Activated naive CD4-positive, alpha-beta T cell treated with anti-CD3 and anti-CD28 coated beads, Interleukin-2, amount 50 U/mL, for 72 hours (primary cell): Measurements from ENCODE around the gene NAV2. TPM values are rescaled to one million over a fixed set of nuclear protein-coding genes. Genes with fewer than 3 reads are reported as not detected.
"Not testable (repeated sequence)": the region's sequence is repeated elsewhere in the genome, so short reads cannot be mapped to it uniquely, and the experiment has no call there.

Experiments
- ATAC-seq, 2 donors: fragments of 150-1000 bp; cut with Tn5 transposase; 2 replicates each; pipeline ENCODE4 v1.10.0; 2021; ENCODE audit warnings: mild to moderate bottlenecking in 2 of 2, moderate library complexity in 2 of 2
- DNase-seq, 2 donors: peaks; one replicate each; pipeline ENCODE4 v3.0.0; 2021 to 2022; ENCODE audit warnings: low spot score in 2 of 2
- H3K27ac Mint-ChIP-seq, 2 donors: one replicate each; pipeline ENCODE4 v1.8.0; 2022; ENCODE audit warnings: mild to moderate bottlenecking in 2 of 2, mixed read lengths in 2 of 2
- H3K36me3 Mint-ChIP-seq, 2 donors: one replicate each; pipeline ENCODE4 v1.8.0; 2022; ENCODE audit warnings: mixed read lengths in 2 of 2
- H3K9me3 Mint-ChIP-seq, 2 donors: one replicate each; pipeline ENCODE4 v1.8.0; 2022; ENCODE audit warnings: mixed read lengths in 2 of 2
- total RNA-seq, 2 donors: library from RNA; stranded (reverse); gene quantifications; one replicate each; pipeline ENCODE4 v1.2.3, GENCODE V29; 2022

The NAV2 gene
- total RNA-seq, 2 donors from 2014 or later, result 0.27 to 0.88 TPM

DNA sequence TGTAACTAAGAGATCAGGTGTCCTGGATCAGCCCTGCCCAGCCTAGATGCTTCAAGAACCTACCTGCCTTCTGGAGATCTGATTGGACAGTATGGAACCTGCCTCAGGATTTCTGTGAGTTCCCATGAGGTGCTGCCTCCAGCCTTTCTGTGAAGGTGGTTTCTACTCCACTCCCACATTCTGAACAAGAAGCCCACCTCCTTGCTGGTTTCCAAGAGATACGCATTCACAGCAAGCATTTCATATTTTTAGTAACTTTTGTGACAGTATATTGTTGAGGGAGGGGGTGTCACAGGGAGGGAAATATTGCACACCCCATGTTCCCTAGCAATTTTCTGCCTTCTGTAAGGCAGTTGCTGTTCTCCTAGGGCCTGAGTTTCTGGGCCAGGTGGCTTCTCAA, 204.4 kb downstream of the NAV2 start:
- Mint-ChIP-seq H3K36me3 (no peaks in the 10 kb centered on the region), H3K9me3 (no peaks in the 10 kb centered on the region), H3K27ac (no peak overlapping the region)
- DNase-seq (no peak), ATAC-seq (no peak)

DNA sequence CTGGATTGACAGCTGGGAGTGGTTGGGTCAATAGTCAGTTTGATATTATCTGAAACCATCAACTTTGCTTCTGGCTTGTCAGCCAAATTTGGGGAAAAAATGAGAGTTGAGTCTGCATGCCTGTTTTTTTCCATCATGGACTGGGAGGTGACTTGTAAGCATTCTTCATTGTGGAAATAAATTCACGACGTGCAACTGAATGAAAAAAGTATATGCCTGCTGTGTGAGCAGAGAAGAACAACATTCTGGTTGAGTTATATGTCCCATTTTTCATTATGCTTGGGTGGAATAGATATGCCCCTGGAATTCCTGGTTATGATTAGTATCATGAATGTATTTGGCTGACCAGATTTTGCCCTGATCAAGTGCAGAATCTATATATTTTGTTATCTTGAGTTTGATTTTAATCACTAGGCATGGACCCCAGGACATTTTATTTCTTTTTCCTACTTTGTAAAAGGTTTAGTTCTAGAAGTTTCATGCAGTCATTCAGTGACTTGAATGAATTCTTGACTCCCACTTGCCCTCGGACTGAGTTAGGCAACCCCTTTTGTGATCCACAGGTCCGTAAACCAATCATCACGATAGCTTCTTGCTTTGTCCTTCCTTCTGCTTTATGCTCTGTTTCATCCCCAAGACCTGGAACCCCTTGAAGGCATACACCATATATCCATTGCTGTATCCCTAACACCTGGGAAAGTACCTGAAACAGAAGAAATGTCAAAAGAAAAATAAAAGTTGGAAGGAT, 205.8 kb downstream of the NAV2 start:
- H3K36me3 Mint-ChIP-seq, result no peaks in the 10 kb centered on the region
- no peak for ATAC-seq
- no peaks in the 10 kb centered on the region for H3K9me3 Mint-ChIP-seq
- no peak overlapping the region for H3K27ac Mint-ChIP-seq
- DNase-seq, result no peak

- H3K9me3 Mint-ChIP-seq, result no peaks in the 10 kb centered on the region
- no peak overlapping the region for H3K27ac Mint-ChIP-seq
- ATAC-seq (no peak), DNase-seq (no peak)
- H3K36me3 Mint-ChIP-seq, result peaks cover 0 to 4% of the 10 kb centered on the region in 2 donors
Observed at GRCh38 chr11:19919050-19919561, 206.5 kb downstream of the NAV2 start.

DNA sequence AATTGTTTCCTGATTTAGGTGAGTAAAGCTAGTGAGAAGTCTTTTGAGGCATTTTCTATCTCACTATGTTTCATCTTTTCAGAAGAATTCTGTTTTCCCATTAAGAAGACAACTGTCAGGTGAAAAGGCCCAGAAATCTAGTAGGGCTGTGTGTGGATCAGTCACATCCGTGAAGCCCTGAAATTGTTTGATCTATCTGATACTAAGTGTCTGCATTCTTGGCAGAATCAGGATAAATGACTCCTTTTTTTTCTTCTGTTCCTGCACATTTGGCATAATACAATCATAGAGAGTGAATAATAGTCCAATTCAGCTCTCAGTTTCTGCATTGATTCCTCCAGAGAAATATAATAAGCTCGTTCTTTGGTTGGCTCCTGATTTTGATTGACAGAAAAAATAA, 208.3 kb downstream of the NAV2 start:
- no peak for ATAC-seq
- DNase-seq, result no peak
- H3K36me3 Mint-ChIP-seq, result peaks cover 0 to 4% of the 10 kb centered on the region in 2 donors
- H3K9me3 Mint-ChIP-seq, result no peaks in the 10 kb centered on the region
- H3K27ac Mint-ChIP-seq, result no peak overlapping the region

- ATAC-seq, result no peak
- no peak for DNase-seq
- no peaks in the 10 kb centered on the region for H3K9me3 Mint-ChIP-seq
- H3K27ac Mint-ChIP-seq, result no peak overlapping the region
- peaks cover 0 to 4% of the 10 kb centered on the region in 2 donors for H3K36me3 Mint-ChIP-seq
Observed at GRCh38 chr11:19921976-19922688, 209.5 kb downstream of the NAV2 start.

DNA sequence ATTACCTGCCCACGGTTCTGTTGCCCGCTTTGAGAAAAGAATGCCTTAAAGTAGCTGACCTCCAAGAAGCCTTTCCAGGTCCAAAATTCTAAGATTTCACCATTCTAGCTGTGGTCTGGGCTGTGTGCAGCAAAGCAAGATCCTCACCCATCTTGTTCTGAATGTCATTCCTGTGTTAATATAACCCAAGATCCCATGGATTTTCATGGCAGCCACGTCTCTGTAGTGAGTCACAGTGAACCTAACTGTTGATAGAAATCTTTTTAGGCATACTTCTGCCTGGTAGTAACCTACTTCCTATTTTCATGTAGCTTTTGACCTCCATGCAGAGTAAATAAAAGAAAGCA, 210.0 kb downstream of the NAV2 start:
- ATAC-seq (no peak), DNase-seq (no peak)
- Mint-ChIP-seq H3K9me3 (no peaks in the 10 kb centered on the region), H3K36me3 (peaks cover 0 to 4% of the 10 kb centered on the region in 2 donors), H3K27ac (no peak overlapping the region)

GRCh38 chr11:19923626-19924025, 211.0 kb downstream of the NAV2 start:
- Mint-ChIP-seq H3K36me3 (peaks cover 0 to 4% of the 10 kb centered on the region in 2 donors), H3K27ac (no peak overlapping the region), H3K9me3 (no peaks in the 10 kb centered on the region)
- ATAC-seq (no peak), DNase-seq (no peak)

DNA sequence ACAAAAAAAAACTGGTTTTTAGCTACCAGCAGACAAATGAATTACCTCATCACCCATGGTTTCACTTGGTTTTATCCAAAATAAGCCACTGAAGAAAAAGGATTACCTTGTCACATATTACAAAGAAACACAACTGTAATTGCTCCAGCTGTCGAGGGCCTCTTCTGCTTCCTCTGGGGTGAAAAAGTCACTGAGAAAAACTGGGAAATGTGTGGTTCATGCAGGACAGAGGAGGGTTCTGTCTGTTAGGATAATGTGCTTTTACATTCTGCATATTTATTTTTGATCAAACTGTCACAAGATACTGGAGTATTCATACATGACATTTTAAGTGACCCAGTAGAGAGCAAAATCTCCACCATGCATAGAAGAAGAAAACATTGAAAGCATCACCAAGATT, 211.7 kb downstream of the NAV2 start:
- ATAC-seq (no peak), DNase-seq (no peak)
- peaks cover 0 to 4% of the 10 kb centered on the region in 2 donors for H3K36me3 Mint-ChIP-seq
- no peaks in the 10 kb centered on the region for H3K9me3 Mint-ChIP-seq
- H3K27ac Mint-ChIP-seq, result no peak overlapping the region

GRCh38 chr11:19924716-19925115, 212.1 kb downstream of the NAV2 start:
- ATAC-seq, result no peak
- Mint-ChIP-seq H3K27ac (no peak overlapping the region), H3K36me3 (peaks cover 0 to 4% of the 10 kb centered on the region in 2 donors), H3K9me3 (no peaks in the 10 kb centered on the region)
- no peak for DNase-seq

DNA sequence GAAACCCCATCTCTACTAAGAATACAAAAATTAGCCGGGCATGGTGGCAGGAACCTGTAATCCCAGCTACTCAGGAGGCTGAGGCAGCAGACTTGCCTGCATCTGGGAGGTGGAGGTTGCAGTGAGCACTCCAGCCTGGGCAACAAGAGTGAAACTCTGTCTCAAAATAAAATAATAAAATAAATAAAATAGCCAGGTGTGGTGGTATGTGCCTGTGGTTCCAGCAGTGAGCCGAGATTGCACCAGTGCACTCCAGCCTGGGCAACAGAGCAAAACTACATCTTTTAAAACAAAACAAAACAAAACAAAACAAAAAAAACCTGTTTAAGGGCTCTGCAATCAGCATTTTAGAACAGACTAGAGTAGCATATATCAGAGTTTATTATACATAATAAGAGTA, 214.8 kb downstream of the NAV2 start:
- H3K36me3 Mint-ChIP-seq, DNase-seq, ATAC-seq, H3K9me3 Mint-ChIP-seq, H3K27ac Mint-ChIP-seq: not testable (repeated sequence)

DNA sequence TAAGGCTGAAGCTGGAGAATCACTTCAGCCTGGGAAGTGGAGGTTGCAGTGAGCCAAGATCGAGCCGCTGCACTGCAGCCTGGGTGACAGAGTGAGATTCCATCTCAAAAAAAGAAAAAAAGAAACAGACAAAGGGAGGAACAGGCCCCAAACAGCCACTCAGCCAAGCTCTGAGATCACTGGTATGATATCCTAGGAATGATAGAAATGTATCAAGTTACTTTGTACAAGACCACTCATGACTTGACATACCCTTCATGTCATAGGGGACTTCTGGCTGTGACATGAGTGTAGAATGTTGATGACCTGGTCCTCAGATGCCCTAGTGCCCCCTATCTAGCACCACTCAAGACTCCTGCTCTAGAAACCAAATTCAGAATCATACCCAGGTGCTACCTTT, 216.5 kb downstream of the NAV2 start:
- Mint-ChIP-seq H3K9me3 (no peaks in the 10 kb centered on the region), H3K36me3 (no peaks in the 10 kb centered on the region), H3K27ac (no peak overlapping the region)
- no peak for ATAC-seq
- no peak for DNase-seq

- Mint-ChIP-seq H3K36me3 (no peaks in the 10 kb centered on the region), H3K9me3 (no peaks in the 10 kb centered on the region), H3K27ac (no peak overlapping the region)
- no peak for DNase-seq
- no peak for ATAC-seq
Observed at GRCh38 chr11:19929655-19930054, 217.0 kb downstream of the NAV2 start.

DNA sequence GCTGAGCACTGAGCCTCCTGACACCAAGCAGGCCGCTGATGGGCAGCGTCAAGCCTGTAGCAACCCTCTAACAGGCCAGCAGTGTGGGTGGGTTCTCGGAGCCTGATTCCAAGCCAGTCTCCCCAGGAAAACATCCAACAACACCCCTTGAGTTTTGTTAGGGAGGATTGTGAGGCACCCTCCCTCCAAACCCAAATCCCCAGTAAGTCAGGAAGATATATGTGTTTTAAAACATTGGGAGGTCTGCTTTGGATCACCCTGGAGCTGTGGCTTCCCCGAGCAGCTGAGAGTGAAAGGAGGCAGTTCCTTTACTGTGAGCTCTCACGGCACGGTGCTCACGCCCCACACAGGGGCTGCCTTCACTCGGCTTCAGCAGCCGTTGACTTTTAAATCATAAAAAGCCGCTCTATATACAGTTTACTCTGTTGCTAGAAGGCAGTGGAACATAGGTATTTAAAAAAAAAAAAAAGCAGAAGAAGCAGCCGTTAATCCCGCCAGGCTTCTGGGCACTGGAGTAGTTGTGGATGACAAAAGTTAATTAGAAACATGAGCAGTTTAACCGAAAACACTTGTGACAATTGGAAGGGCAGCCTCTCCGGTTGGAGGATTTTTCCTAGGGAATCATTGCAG, 218.6 kb downstream of the NAV2 start:
- H3K27ac Mint-ChIP-seq, result no peak overlapping the region
- ATAC-seq (no peak), DNase-seq (no peak)
- no peaks in the 10 kb centered on the region for H3K9me3 Mint-ChIP-seq
- H3K36me3 Mint-ChIP-seq, result no peaks in the 10 kb centered on the region

DNA sequence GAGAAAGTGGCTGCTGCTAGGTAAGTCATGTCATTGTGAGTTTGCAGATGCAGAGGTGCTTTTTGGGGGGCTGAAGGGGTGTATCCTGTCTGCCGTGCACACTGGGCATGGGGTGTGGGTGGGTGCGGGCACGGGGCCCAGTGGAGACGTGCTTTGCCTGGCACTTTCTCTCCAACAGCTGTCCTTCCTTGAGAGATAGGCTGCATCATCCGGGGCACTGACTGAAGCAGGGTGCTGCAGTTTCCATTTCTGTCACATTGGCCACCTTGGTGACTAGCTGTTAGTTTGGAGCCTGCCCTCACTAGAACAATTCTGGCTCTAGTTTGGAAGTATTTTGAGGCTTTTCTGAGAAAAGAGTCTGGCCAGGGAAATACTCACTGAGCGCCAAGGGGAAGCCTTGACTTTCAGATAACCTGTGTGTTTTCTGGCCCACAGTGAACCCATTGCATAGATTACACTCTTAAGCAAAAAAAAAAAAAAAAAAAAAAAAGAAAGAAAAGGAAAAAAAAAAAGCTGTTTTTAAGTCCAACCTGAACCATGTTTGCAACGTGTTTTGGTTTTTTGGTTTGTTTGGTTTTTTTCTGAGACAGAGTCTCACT, 219.2 kb downstream of the NAV2 start:
- ATAC-seq, result no peak
- Mint-ChIP-seq H3K9me3 (no peaks in the 10 kb centered on the region), H3K27ac (no peak overlapping the region), H3K36me3 (no peaks in the 10 kb centered on the region)
- no peak for DNase-seq

DNA sequence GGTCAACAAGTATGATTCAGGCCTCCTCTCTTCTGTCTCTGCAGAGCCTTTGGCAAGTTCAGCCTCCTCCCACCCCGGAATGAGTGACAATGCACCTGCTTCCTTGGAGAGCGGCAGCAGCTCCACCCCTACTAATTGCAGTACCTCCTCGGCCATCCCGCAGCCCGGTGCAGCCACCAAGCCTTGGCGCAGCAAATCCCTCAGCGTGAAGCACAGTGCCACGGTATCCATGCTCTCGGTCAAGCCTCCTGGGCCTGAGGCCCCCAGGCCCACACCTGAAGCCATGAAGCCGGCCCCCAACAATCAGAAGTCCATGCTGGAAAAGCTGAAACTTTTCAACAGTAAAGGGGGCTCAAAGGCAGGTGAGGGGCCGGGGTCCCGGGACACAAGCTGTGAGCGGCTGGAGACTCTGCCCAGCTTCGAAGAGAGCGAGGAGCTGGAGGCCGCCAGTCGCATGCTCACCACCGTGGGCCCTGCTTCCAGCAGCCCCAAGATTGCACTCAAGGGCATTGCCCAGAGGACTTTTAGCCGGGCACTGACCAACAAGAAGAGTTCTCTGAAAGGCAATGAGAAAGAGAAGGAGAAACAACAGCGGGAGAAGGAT, 220.6 kb downstream of the NAV2 start:
- Mint-ChIP-seq H3K36me3 (no peaks in the 10 kb centered on the region), H3K9me3 (no peaks in the 10 kb centered on the region), H3K27ac (no peak overlapping the region)
- DNase-seq, result no peak
- no peak for ATAC-seq

- no peaks in the 10 kb centered on the region for H3K36me3 Mint-ChIP-seq
- no peak overlapping the region for H3K27ac Mint-ChIP-seq
- H3K9me3 Mint-ChIP-seq, result no peaks in the 10 kb centered on the region
- ATAC-seq, result no peak
- DNase-seq, result no peak
Observed at GRCh38 chr11:19933801-19934488, 221.3 kb downstream of the NAV2 start.
